GM21576 (cell line): ENCODE measurements around the gene IL23A.

ENCODE experiments used
- ATAC-seq: cut with Tn5 transposase; IDR thresholded peaks from one replicate; pipeline ENCODE4 v1.9.1; 2021; ENCODE audit warnings: mild to moderate bottlenecking, moderate library complexity; ENCODE audit not compliant: unreplicated experiment

Gene IL23A

GRCh38 chr12:56359851-56360767, 21.4 kb downstream of the IL23A start, which contains the start of gene STAT2:
Gene STAT2 (minus strand): TSS chr12:56360107. CDS start chr12:56356571, 3,536 bp downstream.
- peak; percentile 90 for ATAC-seq

- no peak for ATAC-seq
Observed at GRCh38 chr12:56361487-56362129, 22.9 kb downstream of the IL23A start.

GRCh38 chr12:56362130-56363059, 23.7 kb downstream of the IL23A start, which contains the start of gene APOF:
Gene APOF (minus strand): TSS chr12:56362857. CDS start chr12:56362745, 112 bp downstream.
- no peak for ATAC-seq

GRCh38 chr12:56366948-56367347, 28.3 kb downstream of the IL23A start:
- no peak for ATAC-seq

- no peak for ATAC-seq
Observed at GRCh38 chr12:56373515-56373914, 34.8 kb downstream of the IL23A start.

- peak; percentile 34 for ATAC-seq
Observed at GRCh38 chr12:56374726-56375597, 36.3 kb downstream of the IL23A start.

GRCh38 chr12:56375598-56376434, 37.1 kb downstream of the IL23A start:
- peak; percentile 70 for ATAC-seq

- no peak for ATAC-seq
Observed at GRCh38 chr12:56377310-56377988, 38.8 kb downstream of the IL23A start.

GRCh38 chr12:56377989-56378316, 39.3 kb downstream of the IL23A start:
- ATAC-seq: no peak

GRCh38 chr12:56382611-56383010, 43.9 kb downstream of the IL23A start:
- no peak for ATAC-seq

GRCh38 chr12:56385873-56386272, 47.2 kb downstream of the IL23A start:
- ATAC-seq: no peak

GRCh38 chr12:56387152-56387736, 48.6 kb downstream of the IL23A start:
- no peak for ATAC-seq

- ATAC-seq: no peak
Observed at GRCh38 chr12:56389412-56389811, 50.7 kb downstream of the IL23A start.
